HG03025 (cell line): Measurements from ENCODE around the gene TMTC2.

Experiments
- ATAC-seq: cut with Tn5 transposase; IDR thresholded peaks from one replicate; pipeline ENCODE4 v1.9.1; 2021; ENCODE audit warnings: mild to moderate bottlenecking, moderate library complexity; ENCODE audit not compliant: unreplicated experiment, low FRiP score

Gene TMTC2

DNA sequence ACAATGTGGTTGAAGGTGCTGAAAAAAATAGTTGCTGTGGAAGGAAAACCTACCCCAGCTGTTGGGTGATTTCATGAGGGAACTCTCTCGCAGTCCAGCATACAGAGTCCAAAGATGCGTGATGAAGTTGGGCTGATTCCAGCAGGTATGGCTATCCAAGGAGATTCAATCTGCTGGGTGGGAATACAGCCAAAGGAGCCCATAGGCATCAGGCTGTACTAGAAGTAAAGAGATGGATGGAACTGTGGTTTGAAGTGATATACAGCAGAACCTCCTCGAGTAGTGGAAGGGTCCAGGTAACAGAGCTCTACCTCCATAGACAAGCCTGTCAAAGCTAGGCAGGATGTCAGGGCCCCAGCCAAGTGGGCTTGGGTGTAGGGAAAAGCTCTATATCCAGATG lies 11.5 kb upstream of the TMTC2 start:
- no peak for ATAC-seq

DNA sequence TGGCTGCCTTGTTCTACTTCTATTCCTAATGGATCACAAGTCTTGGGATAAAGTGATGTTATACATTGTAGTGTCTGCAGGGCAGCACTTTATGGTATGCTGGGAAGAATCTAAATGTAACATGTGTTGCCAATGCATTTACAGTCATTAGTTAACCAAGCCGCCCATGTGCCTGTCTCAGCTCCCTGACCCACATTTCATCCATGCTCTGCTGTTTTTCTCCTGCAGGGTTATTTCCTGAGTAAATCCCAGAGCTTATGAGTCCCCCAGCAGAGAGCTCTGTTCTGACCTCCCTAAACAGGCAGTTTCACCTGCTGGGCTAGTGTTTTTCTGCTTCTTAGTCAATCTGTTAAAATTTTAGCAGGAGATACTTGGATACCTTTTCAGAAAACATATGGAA lies 4.4 kb upstream of the TMTC2 start:
- ATAC-seq = no peak

DNA sequence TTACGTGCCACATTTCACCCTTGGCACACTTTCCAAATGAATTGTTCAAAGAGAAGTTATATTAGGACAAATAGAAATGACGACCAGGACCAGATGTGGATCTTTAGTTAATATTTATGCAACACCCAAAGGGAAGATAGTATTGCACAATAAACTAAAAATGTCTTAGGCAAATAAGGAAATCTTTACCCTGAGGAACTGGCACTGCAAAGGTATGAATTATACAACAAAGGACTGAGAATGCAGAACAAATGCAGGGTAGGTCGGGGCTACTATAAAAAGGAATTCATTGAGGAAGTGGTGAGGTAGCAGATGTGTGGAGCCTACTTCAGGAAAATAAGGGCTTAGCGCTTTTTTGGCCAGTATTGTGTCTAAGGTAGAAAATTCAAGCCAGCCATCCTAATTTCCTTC lies 3.9 kb upstream of the TMTC2 start:
- no peak for ATAC-seq

DNA sequence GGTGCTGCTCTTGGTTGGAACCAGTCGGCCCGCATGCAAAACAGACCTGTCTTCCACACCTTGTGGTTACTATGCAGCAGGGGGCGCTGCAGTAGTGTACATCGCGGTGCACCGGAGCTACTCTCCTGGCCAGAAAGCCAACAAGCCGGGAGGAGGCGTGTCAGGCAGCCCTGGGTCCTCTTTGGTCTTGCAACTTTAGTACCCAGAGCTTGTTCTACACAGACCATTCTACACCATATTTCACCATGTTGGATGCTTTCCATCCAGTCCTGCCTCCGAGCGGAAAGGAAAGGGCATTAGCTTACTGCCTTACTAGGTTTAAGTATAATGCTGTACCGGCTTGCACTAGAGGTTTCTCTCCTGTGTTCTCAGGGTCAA lies 927 bp upstream of the TMTC2 start:
- peak; percentile 61 for ATAC-seq

DNA sequence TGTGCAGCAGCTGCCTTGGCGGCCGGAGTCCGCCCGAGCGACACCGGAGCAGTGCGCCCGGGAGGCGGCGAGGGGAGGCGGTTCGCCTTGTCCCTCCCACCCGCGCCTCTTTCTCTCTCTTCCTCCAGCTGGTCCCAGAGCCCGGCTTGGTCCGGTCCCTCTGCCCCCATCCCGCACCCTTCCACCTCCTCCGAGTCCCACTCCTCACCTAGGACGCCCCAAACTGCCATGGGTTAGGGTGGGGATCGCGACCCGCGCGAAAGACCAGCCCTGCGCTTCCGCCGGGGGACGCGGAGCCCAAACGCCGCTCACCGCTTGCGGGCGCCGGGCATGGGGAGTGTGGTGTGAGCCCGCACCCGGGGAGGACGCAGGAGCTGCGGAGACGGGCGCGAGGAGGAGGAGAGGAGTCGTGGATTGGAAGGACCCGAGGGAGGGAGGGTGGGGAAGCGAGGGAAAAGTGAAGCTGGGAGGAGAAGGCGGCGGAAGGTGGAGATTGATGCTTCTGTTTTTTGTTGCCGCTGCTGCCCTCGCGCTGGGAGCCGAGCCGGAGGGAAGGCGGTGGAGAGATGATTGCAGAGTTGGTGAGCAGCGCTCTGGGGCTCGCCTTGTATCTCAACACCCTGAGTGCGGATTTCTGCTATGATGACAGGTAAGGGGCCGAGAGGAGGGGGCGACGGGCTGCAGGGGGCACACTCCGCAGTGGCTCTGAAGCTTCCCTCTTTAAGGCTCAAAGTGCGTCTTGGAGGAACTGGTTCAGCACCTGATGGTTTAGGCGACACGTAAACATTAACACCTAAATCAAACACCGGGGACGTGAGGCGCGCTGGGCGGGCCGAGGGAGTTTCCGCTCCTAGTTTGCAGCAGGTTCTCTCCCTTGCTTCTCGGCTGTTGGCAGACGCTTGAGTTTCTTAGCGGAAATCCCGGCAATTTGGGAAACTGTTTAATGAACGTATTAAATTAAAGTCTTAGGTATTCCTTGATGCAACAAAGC lies 610 bp downstream of the TMTC2 start:
- peak; percentile 43 for ATAC-seq

DNA sequence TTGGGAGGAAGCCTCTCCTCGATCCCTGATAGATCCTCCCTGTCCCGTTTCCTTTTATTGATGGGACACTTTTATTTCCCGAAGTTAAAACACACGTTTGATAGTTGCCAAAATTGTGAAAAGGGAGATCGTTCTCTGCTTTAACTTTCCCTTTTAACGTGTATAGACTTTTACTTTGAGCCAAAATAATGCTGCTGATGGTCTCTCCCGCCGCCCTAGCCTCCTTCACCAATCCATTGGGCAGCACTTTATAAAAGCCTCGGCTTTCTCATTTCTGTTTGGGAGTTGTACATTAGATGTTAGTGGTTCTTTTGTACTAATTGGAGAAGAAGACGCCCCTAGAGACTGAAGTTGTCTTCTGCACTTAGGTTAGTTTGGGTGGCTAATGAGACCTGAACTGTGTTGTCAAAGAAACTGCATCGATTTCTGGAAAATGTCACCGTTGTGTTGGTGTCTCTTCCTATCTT lies 1.4 kb downstream of the TMTC2 start:
- ATAC-seq = no peak

DNA sequence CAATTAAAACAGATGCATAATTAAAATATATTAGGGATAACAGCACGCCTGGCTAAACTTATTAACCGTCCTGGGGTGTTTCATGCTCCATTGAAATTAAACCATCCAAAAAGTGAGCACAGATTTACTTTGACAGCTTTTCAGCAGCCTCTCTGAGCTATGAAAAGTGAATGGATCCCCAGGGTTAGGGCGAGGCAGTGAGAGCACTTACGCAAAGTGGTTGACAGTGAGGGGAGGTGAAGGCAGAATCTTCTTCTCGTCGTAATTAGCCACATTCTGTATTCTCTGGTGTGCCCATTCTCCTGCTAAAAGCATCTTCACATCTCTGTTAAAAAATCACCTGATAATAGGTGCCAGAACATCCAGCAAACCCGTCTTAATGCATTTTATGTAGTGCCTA lies 1.9 kb downstream of the TMTC2 start:
- ATAC-seq = no peak

DNA sequence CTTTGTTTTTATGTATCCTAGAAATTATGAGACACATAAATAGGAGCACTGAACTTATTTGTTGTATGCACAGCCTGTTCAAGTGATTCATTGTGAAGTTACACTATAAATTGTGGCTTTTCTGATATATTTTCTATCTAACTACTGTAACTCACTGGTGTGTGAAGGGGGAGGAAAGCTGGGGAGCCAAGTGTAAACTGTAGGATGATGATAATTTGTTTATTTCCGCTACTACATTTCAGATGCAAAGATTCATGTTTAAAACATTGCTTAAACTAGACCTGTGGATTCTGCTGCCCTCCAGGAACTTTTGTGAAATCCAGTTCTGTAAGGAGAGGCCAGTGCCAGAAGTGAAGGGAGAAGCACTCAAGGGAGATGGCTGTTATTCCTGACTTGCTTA lies 3.3 kb downstream of the TMTC2 start:
- ATAC-seq = no peak

DNA sequence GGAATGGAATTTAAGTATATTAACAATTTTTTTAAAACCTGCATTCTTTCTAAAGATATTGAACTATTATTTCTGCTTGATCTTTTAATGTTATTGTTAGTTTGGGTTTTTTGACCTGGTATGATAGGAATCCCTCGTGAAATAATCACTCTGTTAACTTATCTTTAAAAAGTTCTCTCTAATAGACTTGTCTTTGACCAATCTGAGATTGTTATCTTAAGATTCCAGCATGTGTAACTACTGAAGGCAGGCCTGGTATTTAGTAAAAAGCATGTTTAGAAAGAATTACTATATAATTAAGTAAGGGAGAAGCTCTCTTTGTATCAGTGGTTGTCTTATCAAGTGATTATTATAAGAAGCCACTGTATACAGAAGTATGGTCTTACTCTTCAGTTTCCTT lies 4.8 kb downstream of the TMTC2 start:
- no peak for ATAC-seq

DNA sequence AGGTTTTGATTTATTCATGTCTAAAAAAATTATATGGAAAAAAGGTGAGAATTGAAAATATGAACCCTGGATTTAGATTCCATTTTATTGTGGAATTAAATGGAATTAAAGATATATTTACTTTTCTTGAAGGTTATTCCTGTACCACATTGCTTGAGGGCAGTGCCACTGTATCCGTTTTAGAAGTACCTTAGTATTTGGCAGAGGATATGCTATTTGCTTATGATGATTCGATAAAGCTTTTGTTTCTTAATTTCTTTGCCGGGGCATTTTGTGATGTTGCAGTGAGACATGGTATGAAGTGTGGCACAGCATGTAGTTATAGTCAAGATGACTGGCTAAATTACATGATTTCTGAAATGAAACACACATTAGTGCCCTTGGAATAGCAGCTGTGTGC lies 7.6 kb downstream of the TMTC2 start:
- no peak for ATAC-seq

DNA sequence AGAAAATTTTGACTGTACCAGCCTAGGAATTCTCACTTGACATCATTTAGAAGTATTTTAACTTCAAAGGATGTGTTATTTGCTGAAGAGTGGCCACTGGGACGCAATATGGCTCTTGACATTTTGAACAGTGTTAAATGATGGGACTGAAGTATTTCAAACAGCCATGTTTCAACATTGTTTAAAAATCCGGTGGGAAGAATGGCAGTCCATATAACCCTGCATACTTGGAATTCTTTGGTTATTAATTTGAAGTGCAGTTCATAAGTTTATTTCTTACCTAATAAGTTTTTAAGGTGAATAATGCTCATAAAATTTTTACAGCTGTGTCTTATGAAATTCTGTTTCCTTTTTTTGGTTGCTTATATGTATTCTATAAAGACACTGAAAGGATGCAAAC lies 8.3 kb downstream of the TMTC2 start:
- ATAC-seq = no peak

DNA sequence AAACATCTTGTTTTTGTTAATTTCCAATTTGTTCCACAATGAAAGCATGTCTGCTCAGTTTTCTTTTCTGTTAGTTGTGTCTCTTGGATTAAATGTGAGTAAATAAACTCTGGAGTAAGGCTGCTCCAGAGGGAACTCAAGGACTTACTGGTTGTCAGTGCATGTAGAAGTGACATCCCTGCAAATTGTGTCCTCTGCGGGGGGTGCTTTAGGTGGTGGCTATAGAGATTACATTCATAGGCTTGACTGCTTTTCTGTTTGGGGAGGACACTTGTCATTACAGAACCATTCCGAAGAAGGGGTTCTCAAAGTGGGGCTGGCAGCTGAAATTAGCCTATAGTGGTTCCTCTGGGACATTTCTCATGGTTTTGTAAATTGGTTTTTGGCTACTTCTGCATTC lies 8.8 kb downstream of the TMTC2 start:
- no peak for ATAC-seq

DNA sequence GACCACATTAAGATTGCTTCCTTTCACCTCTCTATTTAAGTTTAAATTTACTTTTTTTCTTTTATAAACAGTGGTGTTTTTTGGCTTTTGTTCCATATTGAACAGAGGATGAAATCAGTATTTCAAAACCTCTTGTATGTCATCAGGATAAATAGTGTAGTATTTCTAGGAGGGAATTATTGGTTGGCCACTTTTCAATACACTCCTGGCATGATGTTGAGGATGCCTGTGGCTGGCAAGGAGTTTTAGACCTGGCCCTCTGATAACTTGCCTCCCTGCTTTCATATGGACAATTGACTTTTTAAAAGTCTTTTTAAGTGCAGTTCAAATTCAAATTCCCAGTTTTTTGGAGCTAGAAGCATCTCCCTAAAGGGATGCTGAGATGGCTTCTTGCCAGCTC lies 9.8 kb downstream of the TMTC2 start:
- ATAC-seq = no peak

DNA sequence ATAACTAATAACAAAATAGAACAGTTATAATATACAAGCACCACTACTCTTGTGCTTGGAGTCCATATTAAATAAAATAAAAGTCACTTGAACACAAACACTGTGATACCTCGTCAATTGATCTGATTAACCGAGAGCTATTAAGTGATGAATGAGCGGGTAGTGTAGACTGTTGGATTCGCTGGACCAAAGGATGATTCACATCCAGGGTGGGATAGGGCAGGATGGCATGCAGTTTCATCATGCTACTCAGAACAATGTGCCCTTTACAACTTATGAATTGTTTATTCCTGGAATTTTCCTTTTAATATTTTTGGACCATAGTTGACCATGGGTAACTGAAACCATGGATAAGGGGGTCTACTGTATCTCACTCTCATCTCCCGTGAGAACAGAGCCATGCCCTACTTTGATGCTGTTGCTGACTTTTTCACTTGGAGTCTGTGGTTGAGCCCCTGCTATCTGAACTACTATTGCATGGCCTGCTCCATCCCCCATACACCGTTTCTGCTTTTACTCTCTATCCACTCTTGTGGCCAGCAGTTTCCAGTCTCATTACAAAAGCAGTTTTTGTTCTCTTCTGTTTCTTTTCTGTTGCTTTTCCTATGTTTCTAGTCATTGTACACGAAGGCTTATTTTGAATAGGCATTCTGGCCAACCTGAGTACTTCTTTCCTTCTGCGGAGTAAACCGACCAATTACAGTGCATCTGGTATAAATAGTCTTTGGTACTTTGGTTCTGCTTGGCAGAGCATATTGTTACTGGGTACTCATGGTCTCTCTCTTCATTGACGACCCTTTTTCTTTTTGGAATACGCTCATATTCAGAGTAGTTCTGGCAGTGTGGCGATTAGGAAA lies 12.2 kb downstream of the TMTC2 start:
- ATAC-seq = no peak

DNA sequence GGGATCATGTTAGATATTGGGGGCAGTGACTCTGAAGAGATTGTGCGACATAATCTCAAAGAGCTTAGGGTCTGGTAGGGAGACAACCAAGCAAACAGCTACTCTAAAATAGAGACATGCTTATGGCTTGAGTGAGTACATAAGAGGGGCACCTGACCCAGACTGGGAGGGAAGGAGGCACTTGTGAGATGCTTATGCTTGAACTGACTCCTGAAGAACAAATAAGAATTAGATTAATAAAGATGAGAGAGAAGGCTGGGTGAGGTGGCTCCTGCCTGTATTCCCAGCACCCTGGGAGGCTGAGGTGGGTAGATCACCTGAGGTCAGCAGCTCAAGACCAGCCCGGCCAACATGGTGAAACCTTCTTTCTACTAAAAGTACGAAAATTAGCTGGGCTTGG lies 19.1 kb downstream of the TMTC2 start:
- no peak for ATAC-seq

DNA sequence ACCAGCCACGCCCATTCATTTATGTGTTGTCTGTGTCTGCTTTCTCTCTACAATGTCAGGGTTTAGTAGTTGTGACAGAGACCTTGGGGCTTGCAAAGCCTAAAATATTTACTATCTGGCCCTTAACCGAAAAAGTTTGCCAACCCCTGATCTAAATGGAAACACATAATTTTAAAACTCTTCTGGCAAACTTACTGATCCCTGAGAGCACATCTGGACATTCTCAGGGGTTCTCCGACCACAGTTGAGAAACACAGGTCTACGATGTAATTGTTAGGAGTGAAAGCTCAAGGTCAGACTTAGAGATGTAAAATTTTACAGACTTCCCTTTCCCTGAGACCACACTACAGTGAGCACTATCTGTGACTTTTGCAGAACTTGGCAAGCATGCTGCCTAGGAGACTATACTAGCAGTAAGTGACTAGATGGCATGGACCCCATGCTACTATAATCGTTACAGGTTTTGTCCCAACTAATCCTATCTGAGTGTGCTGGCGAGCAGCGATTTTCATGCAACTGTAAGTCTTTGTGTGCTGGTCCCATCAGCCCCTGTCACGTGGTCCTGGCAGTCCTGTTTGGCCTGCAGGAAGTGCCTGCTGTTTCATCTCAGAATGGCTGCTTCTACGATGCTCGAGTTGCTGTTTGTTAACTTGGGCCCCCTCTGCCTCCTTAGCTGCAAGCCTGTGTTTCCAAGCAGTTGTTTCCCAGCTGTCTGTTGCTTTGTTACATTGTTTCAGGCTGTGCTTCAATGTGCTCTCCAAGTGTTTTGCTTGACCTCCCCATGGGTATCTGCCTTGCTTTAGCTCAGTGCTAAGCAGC lies 21.6 kb downstream of the TMTC2 start:
- ATAC-seq = no peak

DNA sequence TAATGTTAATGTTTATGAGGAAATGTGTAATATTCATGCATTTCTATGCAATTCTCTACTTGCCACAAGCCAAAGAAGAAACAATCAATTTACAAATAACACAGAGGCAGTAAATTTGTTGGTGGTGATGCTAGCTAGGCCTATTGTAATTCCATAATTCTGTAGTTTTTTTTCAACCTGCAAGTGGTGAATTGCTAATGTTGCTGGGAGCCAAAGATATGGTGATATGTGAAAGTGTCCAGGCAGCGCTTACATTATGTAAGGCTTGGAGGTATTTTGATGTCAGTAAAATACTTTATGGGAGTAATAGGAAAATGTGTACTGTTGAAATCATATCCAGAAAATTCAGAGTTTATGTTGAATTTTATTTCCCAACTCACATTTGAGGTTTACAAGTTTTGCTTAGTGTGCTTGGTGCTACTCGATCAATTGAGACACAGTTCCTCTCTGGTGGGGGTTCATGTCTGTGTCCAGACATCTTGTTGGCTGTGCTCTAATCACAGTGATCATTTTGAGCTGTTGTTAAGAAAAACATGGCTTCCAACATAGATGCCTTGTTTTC lies 23.2 kb downstream of the TMTC2 start:
- ATAC-seq = no peak

DNA sequence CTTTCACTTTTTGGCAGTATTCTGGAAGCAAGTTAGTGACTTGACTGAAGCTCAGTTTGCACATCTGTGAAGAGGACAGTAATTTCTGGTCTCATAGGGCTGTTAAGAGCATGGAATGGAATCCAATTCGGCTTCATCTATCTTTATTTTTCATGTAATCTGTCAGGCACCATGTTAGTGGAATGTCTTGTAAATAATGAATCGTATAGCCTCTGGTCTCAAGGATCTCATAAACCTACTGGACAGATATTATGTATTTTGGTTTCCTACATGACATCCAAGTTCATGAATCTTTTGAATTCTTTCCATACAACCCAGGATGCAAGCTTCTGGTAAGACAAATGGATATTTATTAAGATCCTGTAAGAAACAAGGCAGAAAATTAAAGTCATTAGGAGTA lies 24.0 kb downstream of the TMTC2 start:
- no peak for ATAC-seq

DNA sequence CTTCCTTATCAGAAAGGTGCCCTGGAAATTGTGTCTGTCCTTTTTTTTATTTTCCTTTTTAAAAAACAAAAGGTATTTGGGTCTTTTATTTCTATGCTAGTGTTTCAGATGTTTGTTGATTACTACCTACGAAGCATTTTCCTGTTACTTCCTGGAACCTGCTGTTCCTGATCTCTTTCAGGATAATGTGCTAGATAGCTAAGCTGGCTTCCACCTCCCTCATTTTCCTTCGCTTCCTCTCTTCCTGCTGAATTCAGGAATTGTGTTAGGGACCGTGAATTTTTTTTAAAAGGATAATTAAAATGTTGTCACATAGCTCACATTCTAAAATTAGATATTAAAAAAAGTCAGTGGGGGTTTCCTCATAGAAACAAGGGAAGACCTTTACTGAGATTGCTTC lies 27.7 kb downstream of the TMTC2 start:
- ATAC-seq = no peak

DNA sequence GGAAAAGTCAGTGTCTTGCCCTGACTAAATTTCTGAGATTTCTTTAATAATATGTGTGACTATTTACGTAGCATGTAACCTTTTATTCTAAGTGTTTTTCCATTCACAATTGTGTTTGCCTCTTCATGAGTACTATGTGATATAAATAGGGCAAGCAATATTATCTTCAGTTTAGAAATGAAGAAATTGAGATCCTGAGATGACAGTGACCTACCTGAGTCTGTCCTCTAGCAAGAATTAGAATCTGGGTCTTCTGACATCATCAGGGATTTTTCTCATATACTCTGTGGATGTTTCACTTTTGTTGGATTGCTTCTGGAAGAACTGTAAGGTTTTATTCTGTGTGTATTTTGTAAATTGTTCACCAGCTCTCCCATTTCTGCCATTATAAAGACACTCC lies 35.0 kb downstream of the TMTC2 start:
- no peak for ATAC-seq
